ACHN (cell line): ENCODE measurements around the gene ANKRD13C.

Source experiments
- DNase-seq: peaks from one replicate; pipeline ENCODE4 v3.0.0-alpha.2; 2015
- in situ Hi-C: cut with HindIII; loops from 2 replicates; pipeline ENCODE4 v1.10.0; 2017; ENCODE audit warnings: low sequenced_read_pairs, low pct_ligation_motif_present, low pct_unique_long_range_greater_than_20kb

The ANKRD13C gene

DNA sequence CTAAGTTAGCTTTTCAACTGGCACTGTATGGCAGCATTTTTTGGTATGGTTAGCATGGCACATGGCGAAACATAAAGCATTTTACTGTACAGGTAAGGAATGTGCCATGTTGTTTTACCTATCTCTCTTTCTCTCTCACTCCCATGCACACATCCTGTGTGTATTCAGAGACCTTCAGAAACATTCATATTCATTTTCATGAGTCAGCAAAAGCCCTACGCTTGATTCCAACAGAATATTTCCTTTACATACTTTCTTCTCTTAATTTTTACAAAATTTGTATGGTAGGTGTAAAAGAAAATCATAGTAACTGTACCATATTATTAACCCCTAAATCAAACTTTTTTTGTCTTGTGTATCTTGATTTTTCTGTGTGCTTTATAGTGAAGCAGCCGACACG, 123.0 kb downstream of the ANKRD13C start:
- in situ Hi-C loops = no loop called here
- DNase-seq = no peak

DNA sequence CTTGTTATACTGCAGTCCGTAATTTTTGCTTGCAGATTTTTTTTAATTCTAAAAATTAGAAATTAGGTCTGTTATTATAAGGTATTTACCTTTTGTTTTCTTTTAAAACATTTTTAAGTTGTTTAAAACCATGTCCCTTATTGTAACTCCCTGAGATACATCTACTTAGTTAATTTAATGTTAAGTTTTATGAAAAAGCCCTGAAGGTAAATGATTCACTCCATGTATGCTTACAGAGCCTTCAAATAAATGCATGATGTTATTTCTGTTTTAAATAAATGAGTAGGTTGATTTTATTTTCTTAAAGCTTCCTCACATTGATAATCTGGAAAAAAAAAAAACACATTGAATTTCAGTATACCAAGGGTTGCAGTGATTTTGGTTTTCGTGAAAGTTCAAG, 125.9 kb downstream of the ANKRD13C start:
- DNase-seq = no peak
- in situ Hi-C loops = no loop called here

DNA sequence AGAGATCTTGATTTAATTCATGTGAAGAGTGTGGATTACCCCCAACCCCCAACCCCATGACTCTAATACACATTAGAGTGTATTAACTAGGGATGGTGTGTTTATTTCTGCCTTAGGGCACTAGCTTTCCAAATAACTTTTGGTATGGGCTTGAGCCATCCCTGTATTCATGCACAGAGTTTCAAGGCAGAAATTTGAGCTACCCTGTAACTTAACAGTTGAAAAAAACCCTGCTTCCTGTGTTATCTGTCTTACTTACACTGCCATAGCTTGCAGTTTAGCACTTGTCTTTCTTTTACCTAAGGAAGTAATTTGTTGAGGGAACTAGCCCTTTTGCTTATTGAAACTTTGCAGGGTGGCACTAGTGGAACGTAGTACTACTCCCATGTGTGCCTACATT, 127.1 kb downstream of the ANKRD13C start:
- DNase-seq = no peak

DNA sequence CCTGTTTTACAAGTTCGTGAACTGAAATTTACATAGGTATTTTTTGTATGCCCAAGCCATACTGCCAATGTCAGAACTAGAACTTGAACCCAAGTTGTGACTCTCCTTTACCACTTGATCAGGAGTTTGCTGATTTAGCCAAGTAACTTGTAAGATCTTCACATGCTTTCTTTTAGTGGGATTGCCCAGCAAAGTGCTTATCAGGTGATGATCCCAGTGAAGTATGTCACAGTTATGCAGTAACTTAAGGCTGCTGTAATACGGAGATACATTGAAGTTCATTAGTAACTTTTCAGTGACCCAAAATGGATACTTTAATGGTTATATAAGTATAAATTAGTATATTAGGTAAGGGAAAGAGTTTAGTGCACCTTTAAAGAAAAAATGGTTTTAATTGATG, 129.6 kb downstream of the ANKRD13C start:
- DNase-seq = no peak
- in situ Hi-C loops = no loop called here

More for the DNA sequence above, 127.1 kb downstream of the ANKRD13C start:
- in situ Hi-C loops = no loop called here

DNA sequence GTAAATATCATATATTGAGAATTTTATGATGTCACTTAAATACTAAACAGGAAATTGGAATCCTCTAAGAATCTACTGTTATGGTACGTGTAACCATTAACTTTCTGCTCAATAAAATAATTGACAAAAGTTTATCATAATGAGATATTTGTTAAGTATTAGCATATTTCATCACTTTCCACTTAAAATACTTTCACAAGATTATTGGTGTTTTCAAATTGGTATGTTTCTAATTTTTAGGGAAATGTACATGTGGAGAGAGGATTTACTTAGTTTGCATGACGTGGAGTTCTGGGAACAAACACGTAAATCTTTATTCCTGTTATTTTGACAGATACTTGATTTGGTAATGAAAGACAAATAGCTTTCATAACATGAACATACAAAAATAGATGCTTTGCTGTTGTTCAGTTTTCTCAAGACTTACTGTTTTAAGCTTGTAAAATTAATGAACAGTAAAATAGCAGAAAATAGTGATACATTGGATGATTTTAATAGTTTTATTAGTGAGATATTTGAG, 131.7 kb downstream of the ANKRD13C start:
- DNase-seq = no peak
- in situ Hi-C loops = no loop called here

DNA sequence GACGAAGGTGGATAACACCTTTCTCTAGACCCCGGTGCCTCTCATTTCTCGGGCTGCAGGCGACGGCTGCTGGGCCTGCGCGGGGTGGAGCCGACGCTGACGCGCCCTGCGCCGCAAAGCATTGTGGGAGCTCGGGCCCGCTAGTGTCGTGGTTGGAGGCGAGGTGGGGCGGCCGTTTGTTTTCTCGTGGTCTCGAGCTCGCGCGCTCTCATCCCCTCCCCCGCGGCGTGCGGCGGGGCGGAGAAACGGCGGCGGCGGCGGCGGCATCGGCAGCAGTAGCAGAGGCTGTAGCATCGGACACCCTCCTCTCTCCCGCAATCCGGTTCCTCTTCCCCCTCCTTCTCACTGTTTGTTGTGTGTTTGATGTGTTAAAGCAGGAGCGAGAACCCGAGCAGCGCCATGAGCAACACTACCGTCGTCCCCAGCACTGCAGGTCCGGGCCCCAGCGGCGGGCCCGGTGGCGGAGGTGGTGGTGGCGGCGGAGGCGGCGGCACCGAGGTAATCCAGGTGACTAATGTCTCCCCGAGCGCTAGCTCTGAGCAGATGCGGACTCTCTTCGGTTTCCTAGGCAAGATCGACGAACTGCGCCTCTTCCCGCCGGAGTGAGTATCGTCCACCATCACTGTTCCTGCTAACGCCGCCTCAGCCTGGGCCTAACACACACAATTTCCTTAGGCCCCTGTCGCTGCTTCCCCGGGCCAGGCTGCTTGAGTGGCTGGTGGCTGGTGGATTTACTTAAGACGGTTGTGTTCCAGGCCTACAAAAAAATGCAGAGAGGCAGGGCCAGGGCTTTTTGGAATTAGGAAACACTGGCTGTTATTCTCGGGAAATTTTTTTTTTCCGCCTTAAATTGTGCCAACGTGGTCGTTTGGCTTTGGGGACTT, 133.0 kb downstream of the ANKRD13C start, which contains the start of gene SRSF11:
Gene SRSF11 (plus strand): TSS at position 143 of the 884 bp plus-strand sequence. CDS start 257 bp downstream, at position 400.
- in situ Hi-C loops = no loop called here
- DNase-seq = peak; percentile 91

DNA sequence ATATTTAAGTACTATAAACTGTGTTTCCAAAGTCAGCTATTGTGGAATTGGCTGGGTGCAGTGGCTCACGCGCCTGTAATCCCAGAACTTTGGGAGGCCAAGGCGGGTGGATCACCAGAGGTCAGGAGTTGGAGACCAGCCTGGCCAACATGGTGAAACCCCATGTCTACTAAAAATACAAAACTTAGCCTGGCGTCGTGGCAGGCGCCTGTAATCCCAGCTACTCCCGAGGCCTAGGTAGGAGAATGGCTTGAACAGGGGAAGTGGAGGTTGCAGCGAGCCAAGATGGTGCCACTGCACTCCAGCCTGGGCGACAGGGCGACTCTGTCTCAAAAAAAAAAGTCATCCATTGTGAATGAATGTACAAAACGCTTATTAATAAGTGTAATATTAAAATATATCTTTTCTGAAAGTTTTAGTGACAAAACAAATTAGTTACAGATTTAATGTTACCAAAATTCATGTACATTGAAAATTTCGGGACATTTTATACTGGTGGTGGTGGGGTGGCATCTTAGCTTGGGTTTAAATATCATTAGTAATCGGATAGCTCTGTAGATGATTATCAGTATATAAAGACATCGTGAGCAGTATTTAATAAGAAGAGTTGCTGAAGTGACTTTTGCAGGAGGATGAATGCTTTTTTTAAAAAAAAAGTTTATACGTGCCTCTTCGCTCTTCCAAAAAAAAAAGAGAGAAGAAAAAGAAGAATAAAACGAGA, 133.8 kb downstream of the ANKRD13C start:
- no peak for DNase-seq
- in situ Hi-C loops = no loop called here

DNA sequence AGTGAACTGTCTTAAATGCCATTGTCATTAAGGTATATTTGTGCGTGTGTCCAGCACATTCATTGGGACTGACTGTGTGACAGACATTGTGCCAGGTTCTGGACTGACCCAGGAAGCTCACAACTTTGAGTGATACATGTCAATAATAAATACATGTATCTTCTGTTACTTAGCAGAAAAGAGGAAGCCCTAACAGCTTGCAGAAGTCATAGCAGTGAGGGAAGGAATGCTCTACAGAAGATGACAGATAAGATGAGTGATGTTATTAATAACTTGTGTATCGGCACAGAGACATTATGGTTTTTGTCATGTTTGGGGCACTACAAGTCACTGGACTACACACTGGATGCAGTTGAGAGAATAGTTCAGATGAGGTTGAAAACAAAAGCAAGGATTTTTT, 134.5 kb downstream of the ANKRD13C start:
- in situ Hi-C loops = no loop called here
- no peak for DNase-seq

DNA sequence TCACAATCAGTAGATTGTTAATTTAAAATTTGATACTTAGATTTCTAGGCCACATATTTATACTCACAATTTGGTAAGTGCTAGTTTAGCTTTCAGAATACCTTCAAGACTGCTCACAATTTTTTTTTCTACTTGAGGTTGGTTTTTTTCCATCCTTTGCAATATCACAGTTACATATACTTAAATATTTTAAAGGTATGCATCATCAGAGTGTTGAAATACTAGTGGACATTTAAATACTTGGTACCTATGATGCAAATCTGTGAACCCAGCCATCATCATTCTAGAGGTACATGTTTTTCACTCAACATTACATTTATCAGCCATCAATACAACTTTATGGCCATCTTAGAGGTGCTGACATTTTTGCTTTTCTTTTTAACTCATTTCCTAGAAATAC, 143.0 kb downstream of the ANKRD13C start:
- in situ Hi-C loops = no loop called here

DNA sequence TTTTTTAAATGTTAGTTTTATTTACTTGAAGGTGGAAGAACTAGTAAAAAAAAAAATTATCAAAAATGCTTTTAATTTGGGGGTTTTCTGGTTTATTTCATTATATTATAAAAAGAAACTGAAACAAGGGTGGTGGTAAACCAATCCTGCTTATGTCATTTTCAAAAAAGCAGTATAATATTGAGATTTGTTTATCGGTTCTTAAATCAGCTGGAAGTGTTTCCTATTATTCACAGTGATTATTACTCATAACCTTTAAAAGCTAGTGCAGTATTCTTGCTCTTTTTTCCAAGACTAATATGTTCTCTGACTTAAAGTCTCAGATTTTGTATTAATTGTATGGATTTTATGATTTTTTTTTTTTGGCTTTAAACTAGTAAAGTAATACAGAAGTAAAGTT, 143.7 kb downstream of the ANKRD13C start:
- in situ Hi-C loops = no loop called here
- DNase-seq = no peak

More for the DNA sequence above, 143.0 kb downstream of the ANKRD13C start:
- no peak for DNase-seq
